Activated CD4-positive, alpha-beta T cell treated with anti-CD3 and anti-CD28 coated beads, Interleukin-2, Interleukin-4, amounts not matched to agents 100 ng/mL and 50 ng/mL, durations not matched to agents 16 hours and 8 hours (primary cell): Measurements from ENCODE around the gene VPS35L.
"Not testable (repeated sequence)": the region's sequence is repeated elsewhere in the genome, so short reads cannot be mapped to it uniquely, and the experiment has no call there.

ENCODE experiments used
- DNase-seq: peaks from one replicate; pipeline ENCODE4 v3.0.0-alpha.2; 2020; ENCODE audit warnings: low spot score

VPS35L gene

DNA sequence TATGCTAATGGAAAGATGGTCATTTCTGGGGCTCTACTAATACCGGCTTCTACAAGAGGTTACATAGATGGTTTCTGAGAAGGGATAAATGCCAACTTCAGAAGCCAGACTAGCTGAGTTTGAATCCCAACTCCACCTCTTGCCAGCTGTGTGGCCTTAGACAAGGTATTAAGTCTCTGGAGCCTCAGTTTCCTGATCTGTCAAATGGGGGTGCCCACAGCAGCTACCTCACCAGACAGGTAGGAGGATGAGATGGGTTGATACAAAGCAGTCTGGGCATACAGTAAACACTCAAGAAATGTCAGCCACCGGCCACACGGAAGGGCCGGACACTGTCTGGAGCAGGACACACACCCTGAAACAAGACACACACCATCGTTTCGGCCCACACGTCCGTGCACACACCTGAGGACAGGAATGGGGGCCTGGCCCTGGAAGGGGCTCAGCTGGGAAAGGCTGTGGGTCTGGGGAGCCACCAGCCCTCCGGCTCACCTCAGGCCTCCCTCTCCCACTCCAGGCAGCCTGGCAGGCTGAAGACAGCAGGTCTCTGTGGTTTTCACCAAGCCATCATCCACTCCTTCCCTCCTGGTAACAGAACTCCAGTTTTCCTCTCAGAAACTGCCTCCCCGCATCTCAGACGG, 157.0 kb downstream of the VPS35L start:
- no peak for DNase-seq

DNA sequence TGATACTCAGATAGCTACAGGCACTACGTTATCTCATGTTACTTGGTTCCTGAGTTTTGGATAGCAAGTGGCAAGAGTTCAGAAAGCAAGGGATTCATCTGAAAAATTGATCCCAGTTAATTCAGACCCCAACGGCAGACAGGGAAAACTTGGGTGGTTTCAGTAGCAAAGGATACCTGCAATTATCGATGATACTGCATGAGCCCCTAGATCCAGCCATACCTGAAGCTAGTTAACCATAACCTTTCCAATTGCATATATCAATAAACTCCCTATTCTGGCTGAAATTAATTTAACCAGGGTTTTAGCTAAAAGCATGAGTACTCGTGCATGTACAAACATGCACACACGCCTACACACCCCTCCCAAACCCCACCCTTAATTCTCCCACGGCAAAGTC, 158.2 kb downstream of the VPS35L start:
- DNase-seq = no peak

DNA sequence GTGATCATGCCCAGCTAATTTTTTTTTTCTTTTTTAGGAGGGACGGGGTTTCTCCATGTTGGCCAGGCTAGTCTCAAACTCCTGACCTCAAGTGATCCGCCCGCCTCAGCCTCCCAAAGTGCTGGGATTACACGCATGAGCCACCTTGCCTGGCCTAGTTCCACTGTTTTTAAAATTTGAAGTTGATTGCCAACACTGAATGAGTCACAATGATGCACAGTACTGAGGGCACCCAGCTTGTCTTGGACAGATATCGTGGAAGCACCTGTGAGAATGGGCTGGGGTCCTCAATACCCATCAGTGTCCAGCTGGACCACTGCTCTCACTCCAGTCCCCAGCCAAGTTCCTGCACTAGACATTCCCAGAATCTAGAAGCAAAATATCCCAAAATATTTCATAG, 160.1 kb downstream of the VPS35L start:
- DNase-seq = no peak

DNA sequence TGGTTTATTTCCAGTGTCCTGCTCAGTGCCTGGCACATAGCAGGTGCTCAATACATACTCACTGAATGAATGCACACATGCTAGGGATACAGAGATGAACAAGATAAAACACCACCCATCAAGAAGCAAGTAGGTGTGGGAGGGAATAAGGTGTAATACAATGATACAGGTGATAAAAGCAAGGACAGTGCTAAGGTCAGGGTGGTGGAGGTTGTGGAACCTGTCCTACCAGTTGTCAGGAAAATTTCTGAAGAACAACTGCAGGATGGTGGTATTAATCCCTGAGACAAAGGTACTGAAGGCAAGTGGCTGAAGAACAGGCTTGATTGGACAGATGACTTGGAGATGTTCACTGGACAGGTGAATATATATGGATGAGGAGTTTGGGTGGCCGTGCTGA, 160.7 kb downstream of the VPS35L start:
- no peak for DNase-seq

DNA sequence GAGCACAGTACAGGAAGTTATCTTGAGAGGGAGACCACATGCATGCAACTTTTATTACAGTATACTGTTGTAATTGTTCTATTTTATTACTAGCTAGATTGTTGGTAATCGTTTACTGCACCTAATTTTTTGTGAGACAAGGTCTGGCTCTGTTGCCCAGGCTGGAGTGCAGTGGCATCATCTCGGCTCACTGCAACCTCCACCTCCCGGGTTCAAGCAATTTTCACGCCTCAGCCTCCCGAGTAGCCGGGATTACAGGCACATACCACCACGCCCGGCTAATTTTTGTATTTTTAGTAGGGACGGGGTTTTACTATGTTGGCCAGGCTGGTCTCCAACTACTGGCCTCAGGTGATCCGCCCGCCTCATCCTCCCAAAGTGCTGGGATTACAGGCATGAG, 161.2 kb downstream of the VPS35L start:
- not testable (repeated sequence) for DNase-seq

DNA sequence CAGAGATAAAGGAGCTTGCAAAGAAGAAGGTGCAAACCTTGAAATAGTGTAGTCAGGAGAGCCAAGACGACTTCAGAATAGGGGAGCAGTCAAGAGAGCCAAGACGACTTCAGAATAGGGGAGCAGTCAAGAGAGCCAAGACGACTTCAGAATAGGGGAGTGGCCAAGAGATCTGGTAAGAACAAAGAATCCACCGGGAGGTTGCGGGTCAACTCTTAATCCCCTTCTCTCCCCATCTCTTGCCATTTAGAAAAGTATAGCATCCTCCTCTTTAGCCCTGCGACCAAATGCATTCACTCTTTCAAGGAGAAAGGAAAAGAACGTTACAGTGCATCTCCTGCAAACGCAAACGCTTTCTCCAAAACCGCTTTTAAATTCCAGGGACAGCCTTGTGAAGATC, 161.8 kb downstream of the VPS35L start:
- peak; percentile 17 for DNase-seq

DNA sequence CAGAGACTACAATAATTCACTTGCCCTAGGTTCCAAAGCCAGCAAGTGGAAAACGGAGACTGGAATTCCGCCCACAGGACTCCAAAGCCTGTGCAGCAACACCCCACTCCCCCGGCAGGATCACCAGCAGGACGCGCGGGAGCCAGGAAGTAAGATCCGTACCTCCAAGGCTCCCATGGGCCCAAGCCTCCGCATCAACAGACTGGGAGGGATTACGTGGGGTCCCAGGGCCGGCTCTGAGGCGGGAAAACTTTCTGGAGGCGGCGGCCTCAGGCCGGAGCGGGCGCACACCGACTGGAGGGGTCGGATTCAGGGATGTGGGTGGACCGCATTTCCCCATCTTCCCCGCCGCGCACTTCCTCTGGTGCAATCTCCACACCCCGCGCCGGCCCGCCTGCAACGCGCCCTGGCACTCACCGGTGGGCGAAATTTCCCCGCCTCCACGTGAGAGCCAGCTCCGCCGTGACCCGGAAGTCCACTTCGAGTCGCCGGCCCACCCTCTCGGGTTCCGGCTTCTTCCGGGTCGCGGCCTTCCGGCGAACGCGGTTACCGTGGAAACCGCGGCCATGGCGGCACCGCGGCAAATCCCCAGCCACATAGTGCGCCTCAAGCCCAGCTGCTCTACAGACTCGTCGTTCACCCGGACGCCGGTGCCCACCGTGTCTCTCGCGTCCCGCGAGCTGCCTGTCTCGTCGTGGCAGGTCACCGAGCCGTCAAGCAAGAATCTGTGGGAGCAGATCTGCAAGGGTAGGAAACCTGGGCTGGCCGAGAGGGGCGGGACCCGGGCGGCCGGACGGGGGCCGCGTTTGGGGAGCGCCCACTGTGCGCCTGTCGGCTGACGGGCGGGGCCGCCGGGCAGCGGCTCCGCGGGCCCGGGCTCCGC, 162.5 kb downstream of the VPS35L start, which contains the start of the genes IQCK and KNOP1:
TSS of gene IQCK (plus strand) at position 531 of the 883 bp plus-strand sequence. CDS start at position 567, 36 bp downstream.
TSS of gene KNOP1 (minus strand) at position 487 of the 883 bp plus-strand sequence. CDS start 3,192 bp downstream, outside the sequence.
- DNase-seq = peak; percentile 92

DNA sequence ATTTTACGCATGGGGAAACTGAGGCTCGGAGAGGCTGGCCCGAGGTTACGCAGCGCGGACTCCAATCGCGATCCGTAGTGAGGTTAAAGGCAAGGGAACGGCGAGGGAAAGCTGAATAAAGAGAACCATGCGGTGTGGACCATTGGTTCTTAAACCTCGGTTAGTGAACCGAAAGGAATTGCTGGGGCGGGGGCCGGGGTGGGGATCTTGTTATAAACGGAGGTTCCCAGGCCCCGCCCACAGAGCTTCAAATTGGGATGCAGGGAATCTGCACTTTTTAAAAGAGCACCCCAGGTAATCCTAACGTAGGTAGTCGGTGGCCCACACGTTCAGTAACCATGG, 163.1 kb downstream of the VPS35L start:
- DNase-seq = no peak

DNA sequence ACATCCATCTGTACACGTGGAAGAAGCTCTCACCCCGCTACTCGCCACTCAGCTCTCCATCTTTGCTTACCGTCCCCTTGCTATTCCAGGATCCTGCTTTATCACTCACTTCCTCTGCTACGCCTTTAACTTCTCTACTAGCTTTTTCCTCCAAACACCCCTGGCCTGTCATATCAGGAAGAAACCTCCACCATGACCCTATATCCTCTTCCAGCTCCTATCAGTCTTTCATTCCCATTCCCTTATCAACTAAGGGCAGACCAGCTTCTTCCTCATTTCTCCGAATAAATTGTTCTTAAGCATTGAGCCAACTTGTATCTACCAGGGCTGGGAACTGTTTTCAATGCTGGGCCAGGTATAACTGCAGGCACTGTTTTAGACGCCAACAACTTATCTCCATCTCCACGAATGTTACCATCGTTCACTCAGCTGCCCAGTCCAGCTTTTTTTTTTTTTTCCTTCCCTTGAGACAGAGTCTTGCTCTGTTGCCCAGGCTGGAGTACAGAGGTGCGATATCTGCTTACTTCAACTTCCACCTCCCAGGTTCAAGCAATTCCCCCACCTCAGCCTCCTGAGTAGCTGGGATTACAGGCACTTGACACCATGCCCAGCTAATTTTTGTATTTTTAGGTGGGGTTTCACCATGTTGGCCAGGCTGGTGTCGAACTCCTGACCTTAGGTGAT, 166.9 kb downstream of the VPS35L start:
- no peak for DNase-seq

DNA sequence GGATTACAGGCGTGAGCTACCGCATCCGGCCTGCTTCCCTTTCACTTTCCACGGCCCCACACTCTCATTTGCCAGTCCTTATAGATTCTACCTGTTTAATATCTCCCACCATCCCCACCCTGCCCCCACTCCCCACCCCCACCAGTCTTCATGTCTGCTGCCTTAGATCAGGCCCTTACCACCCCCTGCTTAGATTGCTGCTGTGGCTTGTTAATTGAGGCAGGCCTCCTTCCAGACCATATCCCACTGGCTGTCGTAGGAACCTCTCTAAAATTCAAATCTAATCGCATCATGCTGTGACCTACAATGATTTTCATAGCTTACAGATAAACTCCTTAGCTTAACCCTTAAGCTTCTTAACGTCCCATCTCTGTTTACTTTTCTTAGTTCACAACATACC, 167.5 kb downstream of the VPS35L start:
- no peak for DNase-seq

DNA sequence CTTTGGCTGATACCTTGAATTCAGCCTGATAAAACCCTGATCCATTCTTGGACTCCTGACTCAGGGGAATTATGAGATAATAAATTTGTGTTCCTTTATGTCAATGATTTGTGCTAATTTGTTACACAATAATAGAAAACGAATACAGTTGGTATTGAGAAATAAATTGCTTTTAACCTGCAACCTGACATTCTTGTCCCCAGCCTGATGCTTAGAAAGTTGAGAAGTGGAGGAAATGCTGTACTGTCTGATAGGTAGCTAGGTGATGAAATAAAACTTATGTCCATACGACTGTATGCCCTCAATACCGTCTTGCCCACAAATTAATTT, 173.1 kb downstream of the VPS35L start:
- DNase-seq = no peak

DNA sequence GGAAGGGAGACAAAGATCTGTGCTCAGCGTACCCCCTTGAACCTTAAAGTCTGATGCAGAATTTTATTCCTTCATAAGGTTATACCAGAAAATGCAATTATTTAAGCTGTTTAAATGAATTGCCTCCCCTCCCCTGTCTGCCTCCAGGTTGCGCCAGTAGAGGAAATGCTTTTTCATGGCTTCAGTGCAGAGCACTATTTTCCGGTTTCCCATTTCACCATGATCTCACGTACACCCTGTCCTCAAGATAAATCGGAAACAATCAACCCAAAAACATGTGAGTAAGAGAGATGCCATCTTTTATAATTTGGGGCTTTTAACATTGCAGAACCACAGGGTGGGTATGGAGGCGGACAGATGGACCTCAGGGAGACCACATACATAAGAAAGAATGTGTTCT, 178.0 kb downstream of the VPS35L start:
- DNase-seq = no peak

DNA sequence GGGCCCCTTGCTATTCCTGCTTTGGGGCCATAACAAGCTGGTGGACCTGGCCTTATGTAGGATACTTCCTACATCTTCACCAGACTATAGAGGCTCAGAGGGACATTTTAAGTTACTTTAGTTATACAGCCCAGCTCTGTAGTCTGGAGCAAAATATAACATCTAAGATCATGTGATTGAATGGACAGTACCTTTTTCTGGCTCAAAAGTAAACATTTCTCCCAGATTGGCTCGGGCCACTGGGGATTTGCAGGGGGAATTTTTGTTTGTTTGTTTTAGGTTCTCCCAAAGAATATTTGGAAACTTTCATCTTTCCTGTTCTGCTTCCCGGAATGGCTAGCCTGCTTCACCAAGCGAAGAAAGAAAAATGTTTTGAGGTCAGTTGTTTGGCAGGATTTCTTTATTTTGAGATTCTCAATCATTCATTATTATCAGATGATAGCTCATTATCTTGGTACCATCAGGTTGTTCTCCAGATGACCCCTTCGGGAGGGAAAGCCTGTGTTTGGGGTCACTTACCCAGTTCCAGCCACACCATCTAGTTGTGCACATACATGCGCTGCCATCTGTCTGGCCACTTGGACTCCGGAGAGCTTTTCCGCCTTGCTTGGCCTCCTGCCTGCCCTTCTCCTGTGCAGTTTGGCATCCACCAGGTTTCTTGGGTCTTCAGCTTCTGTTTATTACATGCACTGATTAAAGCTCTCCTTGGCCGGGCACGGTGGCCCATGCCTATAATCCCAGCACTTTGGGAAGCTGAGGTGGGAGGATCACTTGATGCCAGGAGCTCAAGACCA, 179.8 kb downstream of the VPS35L start:
- DNase-seq = no peak

DNA sequence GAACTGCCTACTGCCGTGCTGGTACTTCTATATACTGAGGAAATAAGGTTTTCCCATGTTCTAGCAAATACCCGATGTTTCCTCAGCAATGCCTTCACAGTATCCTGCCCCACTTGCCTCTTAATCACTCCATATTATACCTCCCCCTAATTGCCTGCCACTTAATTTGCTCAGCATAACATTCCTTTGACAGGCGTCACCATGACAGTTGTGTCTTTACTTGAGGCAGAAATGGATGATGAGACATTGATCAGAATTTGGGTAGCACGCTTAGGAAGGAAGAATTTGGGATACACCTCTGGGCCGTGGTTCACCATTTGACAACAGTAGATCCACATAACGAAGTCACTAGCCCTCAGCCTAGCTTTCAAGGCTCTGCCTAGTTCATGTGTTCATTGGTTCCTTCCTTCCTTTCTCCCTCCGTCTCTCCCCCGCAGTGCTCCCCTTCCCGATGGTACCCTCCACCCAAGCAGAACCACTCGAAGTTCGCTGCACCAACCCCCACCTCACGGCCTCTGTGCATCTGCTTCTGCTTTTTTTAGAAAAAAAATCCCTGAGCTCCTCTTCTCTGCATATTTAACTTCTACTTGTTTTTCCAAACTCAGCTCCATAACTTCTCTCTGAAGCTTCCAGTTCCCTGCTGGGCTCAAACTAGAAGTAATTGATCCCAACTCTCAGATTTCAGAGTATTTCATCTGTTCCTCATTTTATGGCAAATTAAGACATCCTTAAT, 182.0 kb downstream of the VPS35L start:
- no peak for DNase-seq

DNA sequence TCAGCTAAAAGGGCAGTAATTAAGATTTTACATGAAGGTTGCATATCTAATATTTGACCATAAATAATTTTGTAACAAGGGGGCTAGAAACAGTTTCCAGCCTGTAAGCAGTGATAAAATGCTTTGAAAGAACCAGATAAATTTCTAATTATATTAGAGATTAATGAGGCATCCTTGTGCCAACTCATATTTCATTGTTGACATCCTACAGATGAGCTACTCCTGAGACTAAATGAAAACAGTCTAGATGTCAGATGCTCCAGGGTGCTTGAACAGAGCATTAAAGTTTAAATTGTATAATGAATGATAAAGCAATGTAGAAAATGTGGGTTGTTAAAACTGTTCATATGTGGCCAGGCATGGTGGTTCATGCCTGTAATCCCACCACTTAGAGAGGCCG, 185.9 kb downstream of the VPS35L start:
- no peak for DNase-seq

DNA sequence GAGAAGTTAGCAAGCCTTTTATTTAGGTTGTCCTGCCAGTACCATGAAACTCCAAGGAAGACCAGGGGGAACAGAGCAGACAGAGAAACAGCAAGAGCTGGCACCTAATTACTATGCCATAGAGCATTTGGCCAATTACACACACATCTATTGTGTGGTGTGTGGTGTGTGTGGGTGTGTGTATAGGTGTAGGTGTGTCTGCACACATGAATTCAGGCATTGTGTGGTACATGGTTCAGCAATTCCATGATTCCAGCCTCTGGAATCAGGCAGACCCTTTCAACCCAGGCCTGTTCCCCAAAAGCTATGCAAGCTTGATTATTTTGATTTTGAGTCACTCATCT, 188.3 kb downstream of the VPS35L start:
- DNase-seq = no peak

DNA sequence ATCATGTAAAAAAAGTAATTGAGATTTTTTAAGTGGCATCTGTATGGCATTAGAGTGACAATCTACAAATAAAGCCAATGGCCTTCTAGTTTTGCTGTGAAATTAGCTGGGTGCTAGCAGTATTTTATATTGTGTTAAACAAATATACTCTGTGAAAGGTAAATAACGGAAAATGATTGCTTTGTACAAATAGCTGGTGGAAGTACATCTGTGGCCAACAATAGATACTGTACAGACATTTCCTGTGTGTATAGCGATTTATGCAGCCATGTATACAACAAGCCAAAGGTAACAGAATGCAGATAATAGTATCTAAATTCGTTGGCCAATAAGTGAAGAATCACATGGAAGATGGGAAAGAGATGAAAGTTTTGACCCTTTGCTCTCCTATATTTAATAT, 189.2 kb downstream of the VPS35L start:
- no peak for DNase-seq

DNA sequence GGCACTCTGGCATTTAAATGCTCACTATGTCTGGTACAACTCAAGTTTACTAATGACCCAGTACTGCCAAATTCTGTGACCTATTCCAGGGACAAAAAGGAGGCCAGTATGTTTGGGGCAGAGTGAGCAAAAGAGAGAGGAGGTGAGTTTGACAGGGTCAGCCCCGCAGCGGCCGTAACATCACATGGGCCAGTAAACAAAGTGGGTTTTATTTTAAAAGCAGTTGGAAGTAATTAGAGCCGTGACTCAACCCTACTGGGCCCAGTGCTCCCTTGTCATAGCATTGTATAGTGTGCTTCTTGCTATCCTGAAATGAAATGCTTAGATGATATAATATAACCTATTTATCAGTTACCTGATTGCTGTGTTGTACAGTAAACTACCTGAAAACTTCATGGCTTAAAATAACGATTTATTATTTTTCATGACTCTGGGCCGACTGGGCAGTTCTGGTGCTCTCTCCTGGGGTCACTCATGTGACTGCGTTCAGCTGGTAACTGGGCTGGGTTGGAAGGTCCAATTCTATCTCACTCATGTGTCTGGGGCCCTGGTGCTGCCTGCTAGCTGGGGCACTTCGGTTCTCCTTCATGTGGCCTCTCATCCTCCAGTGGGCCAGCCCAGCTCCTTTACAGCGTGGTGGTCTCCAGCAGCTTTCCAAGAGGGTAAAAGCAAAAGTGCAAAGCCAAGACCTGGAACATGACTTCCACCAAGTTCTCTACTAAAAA, 189.9 kb downstream of the VPS35L start:
- no peak for DNase-seq

DNA sequence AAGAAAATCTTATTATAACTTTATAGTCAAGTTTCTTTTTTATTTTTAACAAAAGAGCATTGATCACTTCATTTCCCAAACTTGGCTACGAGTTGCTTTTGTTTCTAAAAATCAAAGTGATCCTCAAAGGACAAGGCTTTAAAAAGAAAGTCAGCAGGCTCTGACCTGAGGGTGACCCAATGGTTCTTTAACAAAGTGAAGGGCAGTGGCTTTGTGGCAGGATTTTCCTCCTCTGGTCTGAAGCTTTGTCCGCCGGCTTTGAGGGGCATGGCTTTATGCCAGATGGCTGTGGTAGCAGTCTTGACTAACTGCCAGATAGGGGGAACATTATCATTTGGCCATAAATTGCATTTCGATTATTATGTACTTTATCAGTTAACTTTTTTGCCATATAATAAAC, 191.1 kb downstream of the VPS35L start:
- DNase-seq = no peak

DNA sequence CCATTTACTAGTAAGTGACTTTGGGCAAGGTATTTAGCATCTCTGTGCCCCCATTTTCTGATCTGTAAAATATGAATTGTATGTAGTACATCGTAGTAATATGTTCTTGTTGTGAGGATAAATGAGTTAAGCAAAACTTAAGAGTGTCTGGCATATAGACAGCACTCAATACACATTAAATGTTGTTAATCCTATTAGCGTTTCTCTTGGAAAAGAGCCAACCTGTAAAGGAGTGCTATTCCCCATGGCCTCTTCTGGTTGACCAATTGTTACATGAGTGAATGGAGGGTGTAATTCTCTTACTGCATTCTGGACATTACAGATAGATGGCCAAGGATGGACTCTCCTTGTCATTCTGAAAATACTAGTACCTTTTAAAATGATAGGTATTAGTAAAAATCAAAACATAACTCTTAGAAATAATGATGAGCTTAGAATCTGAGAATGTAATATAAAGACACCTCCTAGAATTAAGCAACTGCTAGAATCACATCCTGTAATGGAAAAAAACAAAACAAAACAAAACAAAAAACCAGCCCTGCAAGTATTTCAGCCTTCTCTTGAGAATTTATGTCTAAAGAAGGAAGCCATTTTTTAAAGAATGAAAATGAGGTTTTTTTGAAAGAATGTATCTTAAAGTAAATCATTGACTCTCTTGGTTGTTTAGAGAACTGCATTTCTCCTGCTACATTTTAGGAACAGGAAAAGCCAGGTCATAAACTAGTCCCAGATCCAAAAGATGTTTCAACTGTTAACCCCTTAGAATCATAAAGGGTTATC, 193.1 kb downstream of the VPS35L start:
- no peak for DNase-seq
